ENCODE data around the gene MOBP.
"Not testable (repeated sequence)": the region's sequence is repeated elsewhere in the genome, so short reads cannot be mapped to it uniquely, and the experiment has no call there.

MOBP gene

GRCh38 chr3:39449796-39450195 lies 17.7 kb upstream of the MOBP start:
- no peaks in the 10 kb centered on the region for H3K9me3 ChIP-seq (ENCODE audit: control insufficient read depth, low read length)
- no peaks in the 10 kb centered on the region for H3K36me3 ChIP-seq (ENCODE audit: control insufficient read depth, insufficient read depth, low read length)
- H3K4me1 ChIP-seq (ENCODE audit: control insufficient read depth, insufficient read depth, low read length, poor library complexity, severe bottlenecking), result peaks cover 11% of the 10 kb centered on the region
- no peak overlapping the region for H3K27ac ChIP-seq (ENCODE audit: low read depth, low read length, severe bottlenecking)
- H3K4me3 ChIP-seq (ENCODE audit: extremely low read depth, insufficient read depth, low read length, poor library complexity, severe bottlenecking), result no peak overlapping the region
- 100% methylated on average over 2 of the region's 3 CpGs for WGBS, 2 experiments (ENCODE audit: insufficient coverage in 2 of 2)

DNA sequence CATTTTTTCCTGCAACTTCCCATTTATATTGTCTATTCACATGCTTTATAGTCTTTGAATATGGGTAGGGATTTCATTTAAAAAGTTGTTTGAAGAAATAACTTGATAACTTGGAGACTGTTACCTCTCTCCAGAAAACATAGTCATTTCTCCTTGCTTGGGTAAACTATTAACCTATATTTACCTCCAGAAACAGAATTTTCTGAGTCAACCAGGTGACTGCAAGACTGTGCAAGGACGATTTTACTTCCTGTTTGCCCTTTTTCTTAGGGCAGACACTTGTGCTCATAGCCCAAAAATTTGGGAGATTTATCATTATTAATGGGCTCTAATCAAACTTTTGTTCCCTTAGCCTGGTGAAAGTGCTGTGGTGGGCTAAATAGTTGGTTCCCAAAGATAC lies 14.3 kb upstream of the MOBP start:
- no peak overlapping the region for H3K27ac ChIP-seq (ENCODE audit: low read depth, low read length, severe bottlenecking)
- H3K4me3 ChIP-seq (ENCODE audit: extremely low read depth, insufficient read depth, low read length, poor library complexity, severe bottlenecking), result no peak overlapping the region
- H3K36me3 ChIP-seq (ENCODE audit: control insufficient read depth, insufficient read depth, low read length), result no peaks in the 10 kb centered on the region
- H3K4me1 ChIP-seq (ENCODE audit: control insufficient read depth, insufficient read depth, low read length, poor library complexity, severe bottlenecking), result peaks cover 5% of the 10 kb centered on the region
- H3K9me3 ChIP-seq (ENCODE audit: control insufficient read depth, low read length), result no peaks in the 10 kb centered on the region
- WGBS, 2 experiments (ENCODE audit: insufficient coverage in 2 of 2), result 88% methylated on average over 1 of the region's 1 CpG; no CpG with 5 or more reads in 1 of the 2 experiments

GRCh38 chr3:39453872-39454271 lies 13.6 kb upstream of the MOBP start:
- H3K9me3 ChIP-seq (ENCODE audit: control insufficient read depth, low read length); H3K4me1 ChIP-seq (ENCODE audit: control insufficient read depth, insufficient read depth, low read length, poor library complexity, severe bottlenecking); H3K27ac ChIP-seq (ENCODE audit: low read depth, low read length, severe bottlenecking); H3K36me3 ChIP-seq (ENCODE audit: control insufficient read depth, insufficient read depth, low read length); H3K4me3 ChIP-seq (ENCODE audit: extremely low read depth, insufficient read depth, low read length, poor library complexity, severe bottlenecking): not testable (repeated sequence)
- 90 to 95% methylated on average over 6 of the region's 7 CpGs for WGBS, 2 experiments (ENCODE audit: insufficient coverage in 2 of 2)

DNA sequence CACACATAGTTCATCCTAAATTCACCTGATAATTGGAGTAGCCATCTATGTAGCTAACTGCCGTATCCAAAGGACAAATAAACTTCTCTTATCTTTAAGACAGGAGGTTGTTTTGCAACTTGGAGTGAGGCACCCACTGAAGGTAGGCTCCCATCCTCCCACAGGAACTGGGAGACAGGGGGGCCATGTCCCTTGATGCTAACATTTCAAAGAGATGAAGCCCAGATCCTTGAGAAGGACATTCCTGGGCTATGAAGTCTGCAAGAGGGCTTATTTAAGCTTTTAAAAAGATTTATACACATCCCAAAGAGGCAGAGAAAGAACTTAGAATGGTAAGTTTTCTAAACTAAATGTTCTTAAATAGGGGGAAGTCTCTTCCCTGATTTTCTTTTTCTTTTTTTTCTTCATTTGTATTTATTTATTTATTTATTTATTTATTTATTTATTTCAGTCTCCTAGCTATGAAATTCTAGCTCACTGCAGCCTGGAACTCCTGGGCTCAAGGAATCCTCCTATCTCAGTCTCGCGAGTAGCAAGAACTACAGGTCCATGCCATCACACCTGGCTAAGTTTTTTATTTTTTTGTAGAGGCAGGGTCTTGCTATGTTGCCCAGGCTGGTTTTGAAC lies 12.8 kb upstream of the MOBP start:
- Histone ChIP-seq H3K9me3 (ENCODE audit: control insufficient read depth, low read length) (no peaks in the 10 kb centered on the region), H3K36me3 (ENCODE audit: control insufficient read depth, insufficient read depth, low read length) (no peaks in the 10 kb centered on the region), H3K4me1 (ENCODE audit: control insufficient read depth, insufficient read depth, low read length, poor library complexity, severe bottlenecking) (peaks cover 5% of the 10 kb centered on the region), H3K27ac (ENCODE audit: low read depth, low read length, severe bottlenecking) (no peak overlapping the region), H3K4me3 (ENCODE audit: extremely low read depth, insufficient read depth, low read length, poor library complexity, severe bottlenecking) (no peak overlapping the region)
- WGBS, 2 experiments (ENCODE audit: insufficient coverage in 2 of 2), result 100% methylated on average over 1 of the region's 3 CpGs; no CpG with 5 or more reads in 1 of the 2 experiments

- 94 to 96% methylated on average over 11 to 20 of the region's 20 CpGs for WGBS, 2 experiments (ENCODE audit: insufficient coverage in 2 of 2)
- Histone ChIP-seq H3K9me3 (ENCODE audit: control insufficient read depth, low read length) (no peaks in the 10 kb centered on the region), H3K4me1 (ENCODE audit: control insufficient read depth, insufficient read depth, low read length, poor library complexity, severe bottlenecking) (peaks cover 5% of the 10 kb centered on the region), H3K27ac (ENCODE audit: low read depth, low read length, severe bottlenecking) (no peak overlapping the region), H3K36me3 (ENCODE audit: control insufficient read depth, insufficient read depth, low read length) (no peaks in the 10 kb centered on the region), H3K4me3 (ENCODE audit: extremely low read depth, insufficient read depth, low read length, poor library complexity, severe bottlenecking) (no peak overlapping the region)
Observed at GRCh38 chr3:39456159-39456558, 11.3 kb upstream of the MOBP start.

DNA sequence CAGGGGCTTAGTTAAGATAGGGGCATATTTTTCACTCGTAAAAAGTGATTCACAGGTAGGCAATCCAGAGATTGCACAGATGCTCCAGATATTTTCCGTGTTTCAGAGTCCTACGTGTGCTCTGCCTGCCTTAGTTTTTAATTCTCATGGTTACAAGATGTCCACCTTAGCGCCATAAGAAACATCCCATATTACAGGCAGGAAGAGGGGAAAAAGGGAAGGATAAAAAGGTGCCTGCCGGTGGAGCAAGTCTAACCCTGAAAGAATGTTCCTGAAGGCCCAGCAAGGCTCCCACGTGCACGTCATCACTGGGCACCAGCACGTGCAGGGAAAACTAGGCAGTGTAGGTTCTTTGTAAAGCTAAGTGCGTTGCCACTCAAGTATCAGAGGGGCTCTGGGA lies 10.1 kb upstream of the MOBP start:
- H3K4me3 ChIP-seq (ENCODE audit: extremely low read depth, insufficient read depth, low read length, poor library complexity, severe bottlenecking), result no peak overlapping the region
- no peaks in the 10 kb centered on the region for H3K36me3 ChIP-seq (ENCODE audit: control insufficient read depth, insufficient read depth, low read length)
- no peaks in the 10 kb centered on the region for H3K9me3 ChIP-seq (ENCODE audit: control insufficient read depth, low read length)
- WGBS, 2 experiments (ENCODE audit: insufficient coverage in 2 of 2), result 87 to 95% methylated on average over 6 to 8 of the region's 9 CpGs
- H3K27ac ChIP-seq (ENCODE audit: low read depth, low read length, severe bottlenecking), result no peak overlapping the region
- peaks cover 5% of the 10 kb centered on the region for H3K4me1 ChIP-seq (ENCODE audit: control insufficient read depth, insufficient read depth, low read length, poor library complexity, severe bottlenecking)

DNA sequence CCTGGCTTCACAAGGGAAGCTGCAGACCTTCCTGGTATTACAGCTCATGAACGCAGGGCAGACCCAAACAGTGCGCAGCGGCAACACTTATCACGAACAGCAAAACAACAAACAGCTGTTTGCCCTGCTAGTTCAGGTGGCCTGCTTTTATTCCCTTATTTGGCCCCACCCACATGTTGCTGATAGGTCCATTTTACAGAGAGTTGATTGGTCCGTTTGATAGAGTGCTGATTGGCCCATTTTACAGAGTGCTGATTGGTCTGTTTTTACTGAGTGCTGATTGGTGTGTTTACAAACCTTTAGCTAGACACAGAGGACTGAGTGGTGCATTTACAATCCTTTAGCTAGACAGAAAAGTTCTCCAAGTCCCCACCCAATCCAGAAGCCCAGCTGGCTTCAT lies 8.9 kb upstream of the MOBP start:
- WGBS, 2 experiments (ENCODE audit: insufficient coverage in 2 of 2), result 71 to 75% methylated on average over 4 of the region's 5 CpGs
- H3K36me3 ChIP-seq (ENCODE audit: control insufficient read depth, insufficient read depth, low read length); H3K9me3 ChIP-seq (ENCODE audit: control insufficient read depth, low read length); H3K4me3 ChIP-seq (ENCODE audit: extremely low read depth, insufficient read depth, low read length, poor library complexity, severe bottlenecking); H3K4me1 ChIP-seq (ENCODE audit: control insufficient read depth, insufficient read depth, low read length, poor library complexity, severe bottlenecking); H3K27ac ChIP-seq (ENCODE audit: low read depth, low read length, severe bottlenecking): not testable (repeated sequence)

DNA sequence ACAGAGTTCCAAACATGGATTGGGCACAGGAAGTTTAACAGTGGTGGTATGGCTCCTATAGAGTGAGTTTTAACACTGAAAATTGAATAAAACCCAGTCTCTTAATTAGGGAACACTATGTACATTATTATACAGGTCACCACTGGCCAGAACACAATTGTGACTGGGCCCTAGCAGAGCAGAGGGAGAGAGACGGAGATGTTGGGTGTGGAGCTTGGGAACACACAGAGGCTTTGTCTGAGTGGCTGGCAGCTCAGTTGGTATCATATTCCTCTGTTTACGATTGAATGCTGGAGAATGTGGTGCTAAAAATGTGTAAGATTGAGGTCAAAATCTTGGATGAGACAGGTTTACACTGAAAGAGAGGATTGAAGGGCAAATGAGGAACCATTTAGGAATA lies 6.8 kb upstream of the MOBP start:
- H3K36me3 ChIP-seq (ENCODE audit: control insufficient read depth, insufficient read depth, low read length), result no peaks in the 10 kb centered on the region
- 88% methylated on average over 2 of the region's 2 CpGs; no CpG with 5 or more reads in 1 of the 2 experiments for WGBS, 2 experiments (ENCODE audit: insufficient coverage in 2 of 2)
- H3K4me1 ChIP-seq (ENCODE audit: control insufficient read depth, insufficient read depth, low read length, poor library complexity, severe bottlenecking), result no peaks in the 10 kb centered on the region
- no peaks in the 10 kb centered on the region for H3K9me3 ChIP-seq (ENCODE audit: control insufficient read depth, low read length)
- no peak overlapping the region for H3K4me3 ChIP-seq (ENCODE audit: extremely low read depth, insufficient read depth, low read length, poor library complexity, severe bottlenecking)
- no peak overlapping the region for H3K27ac ChIP-seq (ENCODE audit: low read depth, low read length, severe bottlenecking)

DNA sequence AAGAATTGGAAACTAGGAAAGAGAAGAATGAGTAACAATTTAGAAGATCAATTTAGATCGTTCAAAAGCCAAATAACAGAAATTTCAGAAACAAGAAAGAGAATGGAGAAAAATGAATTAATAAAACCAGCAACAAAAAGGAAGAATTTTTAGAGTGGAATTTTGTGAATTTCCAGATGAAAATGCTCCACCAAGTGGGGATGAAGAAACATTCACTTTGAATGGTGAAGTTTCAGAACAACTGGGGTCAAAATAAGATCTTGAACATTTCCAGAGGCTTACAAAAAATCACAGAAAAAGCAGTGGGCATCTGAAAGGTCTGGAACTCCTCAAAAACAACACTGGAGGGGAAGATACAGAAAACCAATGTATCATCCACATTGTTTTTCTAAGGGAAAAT lies 4.2 kb upstream of the MOBP start:
- no peak overlapping the region for H3K27ac ChIP-seq (ENCODE audit: low read depth, low read length, severe bottlenecking)
- H3K4me1 ChIP-seq (ENCODE audit: control insufficient read depth, insufficient read depth, low read length, poor library complexity, severe bottlenecking), result no peaks in the 10 kb centered on the region
- no peaks in the 10 kb centered on the region for H3K9me3 ChIP-seq (ENCODE audit: control insufficient read depth, low read length)
- H3K36me3 ChIP-seq (ENCODE audit: control insufficient read depth, insufficient read depth, low read length), result no peaks in the 10 kb centered on the region
- H3K4me3 ChIP-seq (ENCODE audit: extremely low read depth, insufficient read depth, low read length, poor library complexity, severe bottlenecking), result no peak overlapping the region
- no CpG with 5 or more reads among the region's 1 CpG for WGBS, 2 experiments (ENCODE audit: insufficient coverage in 2 of 2)

- H3K4me3 ChIP-seq (ENCODE audit: extremely low read depth, insufficient read depth, low read length, poor library complexity, severe bottlenecking), result no peak overlapping the region
- 98 to 100% methylated on average over 3 of the region's 3 CpGs for WGBS, 2 experiments (ENCODE audit: insufficient coverage in 2 of 2)
- H3K4me1 ChIP-seq (ENCODE audit: control insufficient read depth, insufficient read depth, low read length, poor library complexity, severe bottlenecking), result no peaks in the 10 kb centered on the region
Observed at GRCh38 chr3:39466988-39467387, 492 bp upstream of the MOBP start.

DNA sequence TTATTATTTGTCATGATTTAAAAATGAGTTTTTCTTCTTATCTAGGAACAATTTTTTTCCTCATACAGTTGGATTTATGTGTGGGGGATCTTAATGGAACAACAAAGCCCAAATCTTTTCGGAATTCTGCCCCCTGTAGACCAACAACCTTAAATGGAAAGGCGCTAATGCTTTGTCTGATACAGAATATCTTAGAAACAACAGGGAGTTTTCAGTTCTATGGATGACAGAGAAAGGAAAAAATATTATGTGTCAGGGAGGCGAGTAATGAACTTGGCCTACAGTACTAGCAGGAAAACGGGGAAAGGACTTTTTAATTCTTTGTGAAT lies 592 bp downstream of the MOBP start:
- no peaks in the 10 kb centered on the region for H3K36me3 ChIP-seq (ENCODE audit: control insufficient read depth, insufficient read depth, low read length)
- no peak overlapping the region for H3K27ac ChIP-seq (ENCODE audit: low read depth, low read length, severe bottlenecking)
- H3K4me1 ChIP-seq (ENCODE audit: control insufficient read depth, insufficient read depth, low read length, poor library complexity, severe bottlenecking), result no peaks in the 10 kb centered on the region
- H3K4me3 ChIP-seq (ENCODE audit: extremely low read depth, insufficient read depth, low read length, poor library complexity, severe bottlenecking), result no peak overlapping the region
- H3K9me3 ChIP-seq (ENCODE audit: control insufficient read depth, low read length), result no peaks in the 10 kb centered on the region
- 96 to 97% methylated on average over 2 to 3 of the region's 4 CpGs for WGBS, 2 experiments (ENCODE audit: insufficient coverage in 2 of 2)

More at GRCh38 chr3:39466988-39467387, 492 bp upstream of the MOBP start:
- no peaks in the 10 kb centered on the region for H3K9me3 ChIP-seq (ENCODE audit: control insufficient read depth, low read length)
- no peak overlapping the region for H3K27ac ChIP-seq (ENCODE audit: low read depth, low read length, severe bottlenecking)
- H3K36me3 ChIP-seq (ENCODE audit: control insufficient read depth, insufficient read depth, low read length), result no peaks in the 10 kb centered on the region
